Activated CD4-positive, alpha-beta T cell treated with anti-CD3 and anti-CD28 coated beads, Interleukin-2, amount 10 ng/mL, durations not matched to agents 7 days and 5 days (primary cell): ENCODE measurements around the gene VTI1A. TPM values are rescaled to one million over a fixed set of nuclear protein-coding genes. Genes with fewer than 3 reads are reported as not detected.
"Not testable (repeated sequence)": the region's sequence is repeated elsewhere in the genome, so short reads cannot be mapped to it uniquely, and the experiment has no call there.

ENCODE experiments used
- CTCF ChIA-PET: fragments of 350-600 bp; sonication (Branson Sonifier 250); formaldehyde crosslinking; loops from one replicate; lab custom pipeline; 2021; ENCODE audit warnings: antibody characterized with exemption; lab: Charles Lee
- POLR2A ChIA-PET: fragments of 350-600 bp; sonication (Branson Sonifier 250); formaldehyde crosslinking; loops from one replicate; lab custom pipeline; 2021; ENCODE audit warnings: antibody characterized with exemption; lab: Charles Lee
- DNase-seq: peaks from one replicate; pipeline ENCODE4 v3.0.0-alpha.2; 2020
- H3K27ac Mint-ChIP-seq: one replicate; pipeline ENCODE4 v1.8.0; 2021; ENCODE audit warnings: mild to moderate bottlenecking, moderate library complexity, mixed read lengths
- H3K27me3 Mint-ChIP-seq: one replicate; pipeline ENCODE4 v1.8.0; 2021; ENCODE audit warnings: mixed read lengths
- H3K36me3 Mint-ChIP-seq: one replicate; pipeline ENCODE4 v1.8.0; 2021; ENCODE audit warnings: low read depth, mixed read lengths
- H3K4me1 Mint-ChIP-seq: one replicate; pipeline ENCODE4 v1.8.0; 2021; ENCODE audit warnings: mixed read lengths
- H3K4me3 Mint-ChIP-seq: one replicate; pipeline ENCODE4 v1.8.0; 2021; ENCODE audit warnings: mild to moderate bottlenecking, moderate library complexity, mixed read lengths
- H3K9me3 Mint-ChIP-seq: one replicate; pipeline ENCODE4 v1.8.0; 2021; ENCODE audit warnings: mixed read lengths
- total RNA-seq, 2 experiments: library from RNA; stranded (reverse); gene quantifications; one replicate each; pipeline ENCODE4 v1.2.3, GENCODE V29; 2021

VTI1A gene
- total RNA-seq, 2 experiments from 2014 or later = 39.6 to 41.5 TPM

DNA sequence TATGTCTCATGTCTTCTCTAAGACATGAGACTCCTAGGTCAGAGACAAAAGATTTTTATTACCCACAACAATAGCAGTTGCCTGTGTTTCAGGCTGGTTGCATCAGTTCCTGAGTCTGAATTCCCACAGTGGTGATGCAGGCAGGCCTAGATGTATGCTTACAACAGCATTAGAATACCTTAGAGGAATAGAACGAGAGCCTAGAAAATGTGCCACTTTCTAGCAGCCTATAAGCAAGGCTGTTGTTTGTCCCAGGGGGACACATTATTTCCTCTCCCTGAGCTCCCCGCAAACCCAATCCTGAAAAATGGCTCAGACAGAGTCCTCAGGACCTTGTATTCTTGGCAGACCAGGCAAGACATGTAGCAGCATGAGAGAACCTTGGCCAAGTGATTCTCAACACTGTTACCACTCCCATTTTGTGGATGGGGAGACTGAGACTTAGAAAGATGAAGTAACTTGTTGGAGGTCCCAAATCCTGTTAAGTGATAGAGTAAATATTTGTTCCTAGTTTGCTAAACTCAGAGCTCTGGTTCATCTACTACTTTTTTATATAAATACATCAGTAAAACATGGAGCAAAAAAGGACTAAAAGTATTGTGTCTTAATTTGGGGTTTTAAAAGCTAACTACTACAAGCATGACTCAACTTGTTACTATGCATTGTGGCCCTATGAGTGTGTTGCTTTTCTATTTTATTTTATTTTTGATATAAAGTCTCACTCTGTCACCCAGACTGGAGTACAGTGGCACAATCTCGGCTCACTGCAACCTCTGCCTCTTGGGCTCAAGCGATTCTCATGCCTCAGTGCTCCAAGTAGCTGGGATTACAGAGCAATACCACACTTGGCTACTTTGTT is 14.2 kb downstream of the VTI1A start:
- ChIA-PET POLR2A (no interaction called here), CTCF (interaction anchor here (1.1 to 1.3 kb wide), 2 partner anchors 11 to 12 kb away, joined by 3 read pairs; no protein-coding TSS in a partner anchor)
- peaks cover 8% of the 10 kb centered on the region for H3K4me1 Mint-ChIP-seq
- no peaks in the 10 kb centered on the region for H3K27me3 Mint-ChIP-seq
- no peak overlapping the region for H3K4me3 Mint-ChIP-seq
- no peak for DNase-seq
- peaks cover 34% of the 10 kb centered on the region for H3K36me3 Mint-ChIP-seq
- peaks cover 2% of the 10 kb centered on the region for H3K9me3 Mint-ChIP-seq
- H3K27ac Mint-ChIP-seq = no peak overlapping the region

DNA sequence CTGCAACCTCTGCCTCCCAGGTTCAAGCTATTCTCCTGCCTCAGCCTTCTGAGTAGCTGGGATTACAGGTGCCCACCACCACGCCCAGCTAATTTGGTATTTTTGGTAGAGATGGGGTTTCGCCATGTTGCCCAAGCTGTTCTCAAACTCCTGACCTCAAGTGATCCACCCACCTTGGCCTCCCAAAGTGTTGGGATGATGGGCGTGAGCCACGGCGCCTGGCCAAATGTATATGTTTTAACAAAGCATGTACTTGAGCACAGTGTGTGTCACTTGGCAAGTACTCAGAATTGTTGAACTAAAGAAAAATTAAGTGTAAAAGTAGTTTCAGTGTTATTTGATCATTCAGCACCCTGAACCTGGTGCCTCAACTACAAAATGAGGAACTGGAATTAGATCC is 17.1 kb downstream of the VTI1A start:
- POLR2A ChIA-PET, H3K9me3 Mint-ChIP-seq, H3K27ac Mint-ChIP-seq, H3K4me3 Mint-ChIP-seq, H3K4me1 Mint-ChIP-seq, H3K27me3 Mint-ChIP-seq, DNase-seq: not testable (repeated sequence)
- CTCF ChIA-PET = interaction anchor here (1.3 to 2.2 kb wide), 2 partner anchors 22 to 52 kb away, joined by 3 to 4 read pairs; no protein-coding TSS in a partner anchor
- peaks cover 39% of the 10 kb centered on the region for H3K36me3 Mint-ChIP-seq

DNA sequence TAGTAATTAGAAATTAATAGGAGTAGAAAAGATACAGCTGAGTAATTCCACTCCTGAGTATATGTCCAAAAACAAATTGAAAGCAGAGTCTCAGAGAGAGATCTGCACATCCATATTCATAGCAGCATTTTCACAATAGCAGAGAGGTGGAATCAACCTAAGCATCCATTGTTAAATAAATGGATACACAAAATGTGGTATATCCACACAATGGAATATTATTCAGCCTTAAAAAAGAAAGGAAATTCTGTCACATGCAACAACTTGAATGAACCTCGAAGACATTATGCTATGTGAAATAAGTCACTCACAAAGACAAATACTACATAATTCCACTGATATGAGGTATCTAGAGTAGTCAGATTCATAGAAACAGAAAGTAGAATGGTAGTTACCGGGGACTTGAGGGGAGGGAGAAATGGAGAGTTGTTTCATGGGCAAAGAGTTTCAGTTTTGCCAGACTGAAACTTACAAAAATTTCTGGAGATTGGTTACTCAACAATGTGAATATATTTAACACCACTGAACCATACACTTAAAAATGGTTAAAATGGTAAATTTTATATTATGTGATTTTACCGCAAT is 18.4 kb downstream of the VTI1A start:
- Mint-ChIP-seq H3K9me3 (peaks cover 2% of the 10 kb centered on the region), H3K27me3 (no peaks in the 10 kb centered on the region), H3K4me1 (peaks cover 8% of the 10 kb centered on the region), H3K36me3 (peaks cover 39% of the 10 kb centered on the region), H3K27ac (no peak overlapping the region), H3K4me3 (no peak overlapping the region)
- POLR2A ChIA-PET = no interaction called here
- no peak for DNase-seq
- CTCF ChIA-PET = no interaction called here

DNA sequence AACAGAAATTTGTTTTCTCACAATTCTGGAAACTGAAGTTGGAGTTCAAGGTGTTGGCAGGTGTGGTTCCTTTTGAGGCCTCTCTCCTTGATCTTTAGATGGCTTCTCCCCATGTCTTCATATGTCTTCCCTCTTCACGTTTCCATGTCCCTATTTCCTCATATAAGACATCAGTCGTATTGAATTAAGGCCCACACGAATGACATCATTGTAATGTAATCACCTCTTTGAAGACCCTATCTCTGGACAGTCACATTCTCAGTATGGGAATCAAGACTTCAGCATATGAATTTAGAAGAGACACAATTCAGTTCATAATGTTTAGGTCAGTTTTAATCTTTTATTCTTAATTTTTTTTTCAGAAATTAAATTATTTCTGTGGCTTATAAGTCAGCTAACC is 19.8 kb downstream of the VTI1A start:
- ChIA-PET CTCF (interaction anchor here (1.2 kb wide), 1 partner anchor 20 kb away, joined by 3 read pairs; the partner anchor contains the start of genes VTI1A and ZDHHC6), POLR2A (no interaction called here)
- no peak overlapping the region for H3K4me3 Mint-ChIP-seq
- DNase-seq = no peak
- H3K27me3 Mint-ChIP-seq = no peaks in the 10 kb centered on the region
- peaks cover 5% of the 10 kb centered on the region for H3K4me1 Mint-ChIP-seq
- peaks cover 32% of the 10 kb centered on the region for H3K36me3 Mint-ChIP-seq
- H3K27ac Mint-ChIP-seq = no peak overlapping the region
- peaks cover 2% of the 10 kb centered on the region for H3K9me3 Mint-ChIP-seq

DNA sequence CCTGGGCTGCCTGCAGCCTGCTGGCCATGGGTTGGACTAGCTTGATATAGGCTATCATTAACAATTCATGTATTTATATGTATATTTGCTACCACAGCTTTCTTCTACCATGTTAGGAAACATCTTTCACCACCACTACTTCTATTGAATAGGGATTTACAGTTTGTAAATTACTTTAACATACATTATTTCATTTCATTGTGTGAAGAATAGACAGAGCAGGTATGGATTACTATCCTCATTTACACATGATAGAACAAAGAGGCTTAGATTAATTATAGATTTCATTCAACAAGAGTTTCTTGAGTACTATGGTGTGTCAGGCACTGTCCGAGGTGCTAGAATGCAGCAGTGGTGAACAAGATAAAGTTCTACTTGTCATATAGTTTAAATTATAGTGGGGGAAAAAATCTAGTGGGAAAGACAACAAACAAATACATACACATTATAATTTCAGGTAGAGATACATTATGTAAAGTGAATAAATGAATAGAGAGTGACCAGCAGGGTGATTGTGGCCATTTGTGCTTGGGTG is 20.6 kb downstream of the VTI1A start:
- Mint-ChIP-seq H3K9me3 (peaks cover 2% of the 10 kb centered on the region), H3K36me3 (peaks cover 28% of the 10 kb centered on the region), H3K4me3 (no peak overlapping the region), H3K27ac (no peak overlapping the region), H3K27me3 (no peaks in the 10 kb centered on the region), H3K4me1 (peaks cover 8% of the 10 kb centered on the region)
- ChIA-PET CTCF (no interaction called here), POLR2A (no interaction called here)
- DNase-seq = no peak

DNA sequence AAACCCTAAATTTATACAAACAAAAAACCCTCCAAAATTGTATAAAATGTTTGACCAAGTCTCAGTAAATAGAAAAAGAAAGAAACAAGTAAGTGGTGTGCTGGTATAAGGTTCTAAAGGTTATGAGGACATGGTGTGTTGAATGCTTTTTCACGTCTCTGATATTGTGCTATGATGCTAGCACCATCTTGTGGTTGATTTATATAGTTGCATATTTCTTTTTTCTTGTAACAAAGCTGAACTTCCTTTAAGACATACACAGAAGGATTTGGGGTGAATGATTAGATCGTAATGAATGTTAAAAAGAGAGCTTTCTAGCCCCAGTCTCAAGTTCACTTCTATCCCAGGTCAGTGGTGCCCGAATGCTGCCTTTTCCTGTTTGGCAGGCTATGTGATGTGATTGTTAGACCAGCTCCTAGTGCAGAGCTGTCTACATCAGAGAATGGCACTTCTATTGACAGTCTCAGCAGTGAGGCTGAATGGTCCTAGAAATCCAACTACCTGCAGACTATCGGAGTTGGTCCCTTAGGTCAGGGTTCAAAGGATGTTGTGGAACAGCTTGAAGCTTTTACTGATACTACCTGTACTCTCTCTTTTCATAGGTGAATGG is 25.0 kb downstream of the VTI1A start:
- no peak overlapping the region for H3K27ac Mint-ChIP-seq
- H3K4me1 Mint-ChIP-seq = peaks cover 5% of the 10 kb centered on the region
- no peak overlapping the region for H3K4me3 Mint-ChIP-seq
- POLR2A ChIA-PET = interaction anchor here (0.6 kb wide), 1 partner anchor 64 kb away, joined by 3 read pairs; no protein-coding TSS in a partner anchor
- H3K27me3 Mint-ChIP-seq = no peaks in the 10 kb centered on the region
- H3K36me3 Mint-ChIP-seq = peaks cover 2% of the 10 kb centered on the region
- no peak for DNase-seq
- no peaks in the 10 kb centered on the region for H3K9me3 Mint-ChIP-seq
- CTCF ChIA-PET = interaction anchor here (0.6 to 1.6 kb wide), 9 partner anchors 11 to 1197 kb away, joined by 3 to 8 read pairs (median 3); partner anchors contain the start of gene ACSL5

DNA sequence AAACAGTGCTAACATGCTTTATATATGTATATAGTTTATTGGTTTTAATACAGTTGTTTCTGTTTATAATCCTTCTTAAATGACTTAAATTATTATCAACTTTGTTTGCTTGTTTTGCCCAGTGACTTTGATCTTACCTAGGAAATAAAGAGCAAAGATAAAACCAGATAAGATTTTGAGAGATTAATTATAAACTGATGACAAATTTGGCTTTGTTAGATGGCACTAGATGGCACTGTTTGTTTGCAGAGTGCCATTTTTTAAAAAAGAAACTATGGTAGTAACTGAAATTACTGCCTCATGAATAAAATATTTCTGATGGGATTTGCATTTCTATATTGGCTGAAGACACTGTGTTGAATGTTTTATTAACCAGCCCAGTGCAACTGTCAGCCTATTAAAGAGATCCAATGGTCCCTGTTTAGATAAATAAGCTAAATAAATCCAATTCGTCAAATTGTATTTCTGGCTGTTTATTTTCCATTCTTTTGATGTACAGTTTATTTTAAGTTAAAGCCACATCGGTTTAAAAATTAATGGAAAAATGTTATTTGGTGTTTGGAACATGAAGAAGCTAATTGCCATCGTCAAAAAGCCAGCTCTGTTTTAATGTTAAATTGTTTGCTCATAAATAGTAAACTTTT is 28.7 kb downstream of the VTI1A start:
- CTCF ChIA-PET = interaction anchor here (0.9 to 1.0 kb wide), 2 partner anchors 9 to 20 kb away, joined by 3 read pairs; no protein-coding TSS in a partner anchor
- Mint-ChIP-seq H3K27me3 (no peaks in the 10 kb centered on the region), H3K27ac (no peak overlapping the region), H3K36me3 (no peaks in the 10 kb centered on the region), H3K4me3 (no peak overlapping the region), H3K4me1 (peaks cover 5% of the 10 kb centered on the region), H3K9me3 (no peaks in the 10 kb centered on the region)
- no peak for DNase-seq
- POLR2A ChIA-PET = no interaction called here

DNA sequence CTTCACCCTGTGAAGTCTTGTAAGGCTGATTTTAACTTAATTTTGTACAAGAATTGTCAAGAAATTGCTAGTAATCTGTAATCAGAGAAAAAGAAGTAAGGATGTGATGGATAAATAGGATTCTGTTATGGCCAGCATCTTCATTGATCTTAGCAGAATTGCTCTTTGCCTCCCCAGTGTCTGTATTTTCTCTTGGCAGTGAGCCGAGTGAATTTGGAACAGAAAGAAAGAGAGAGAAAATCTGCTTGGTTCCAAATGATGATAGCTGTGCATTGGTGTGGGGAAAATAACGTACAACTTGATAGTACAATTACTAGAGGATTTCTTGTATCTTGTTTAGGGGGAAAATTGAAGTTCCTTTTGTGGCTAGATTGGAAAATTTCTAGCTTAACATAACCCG is 34.6 kb downstream of the VTI1A start:
- no peaks in the 10 kb centered on the region for H3K9me3 Mint-ChIP-seq
- no peak overlapping the region for H3K27ac Mint-ChIP-seq
- DNase-seq = no peak
- no peak overlapping the region for H3K4me3 Mint-ChIP-seq
- no peaks in the 10 kb centered on the region for H3K27me3 Mint-ChIP-seq
- ChIA-PET POLR2A (no interaction called here), CTCF (interaction anchor here (1.4 kb wide), 1 partner anchor 16 kb away, joined by 4 read pairs; no protein-coding TSS in a partner anchor)
- H3K4me1 Mint-ChIP-seq = no peaks in the 10 kb centered on the region
- H3K36me3 Mint-ChIP-seq = no peaks in the 10 kb centered on the region

DNA sequence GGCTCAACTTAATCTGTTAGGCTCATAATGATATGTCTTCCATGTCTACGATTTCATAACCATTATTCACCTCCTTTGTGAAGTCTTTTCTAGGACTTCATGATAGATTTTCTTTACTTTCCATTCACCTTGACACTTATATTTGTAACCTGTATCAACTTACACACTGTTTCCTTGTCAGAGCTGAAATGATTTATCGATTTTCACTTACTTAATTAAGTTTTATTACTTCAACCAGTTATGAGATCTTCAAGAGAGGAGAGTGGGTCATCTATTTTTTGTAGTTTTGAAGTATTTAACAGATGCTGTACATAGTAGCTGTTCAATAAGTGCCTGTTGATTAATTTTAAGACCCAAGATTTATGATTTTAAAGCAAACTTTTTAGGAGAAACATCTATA is 37.4 kb downstream of the VTI1A start:
- POLR2A ChIA-PET = no interaction called here
- Mint-ChIP-seq H3K27ac (no peak overlapping the region), H3K9me3 (no peaks in the 10 kb centered on the region), H3K4me1 (no peaks in the 10 kb centered on the region), H3K27me3 (no peaks in the 10 kb centered on the region), H3K4me3 (no peak overlapping the region), H3K36me3 (no peaks in the 10 kb centered on the region)
- CTCF ChIA-PET = interaction anchor here (0.7 to 1.9 kb wide), 2 partner anchors 9 to 13 kb away, joined by 3 to 8 read pairs; no protein-coding TSS in a partner anchor
- no peak for DNase-seq

DNA sequence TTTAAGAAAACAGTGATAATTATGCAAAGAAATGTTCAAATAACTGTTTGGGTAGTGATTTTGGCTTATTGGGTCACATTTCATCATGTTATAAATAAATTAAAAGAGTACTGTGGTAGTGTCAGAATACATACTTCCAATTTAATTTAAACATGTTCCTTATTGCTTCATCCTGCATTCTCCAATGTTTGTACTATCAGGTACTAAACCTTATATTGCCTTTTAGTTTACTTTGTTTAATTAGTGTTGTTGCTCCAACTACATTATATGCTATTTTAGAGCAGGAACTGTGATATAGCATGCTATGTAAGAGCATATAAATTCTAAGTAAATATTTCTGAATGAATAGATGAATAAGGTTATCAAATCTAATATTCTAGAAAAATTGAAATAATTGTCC is 40.9 kb downstream of the VTI1A start:
- Mint-ChIP-seq H3K4me1 (peaks cover 2% of the 10 kb centered on the region), H3K4me3 (no peak overlapping the region), H3K9me3 (no peaks in the 10 kb centered on the region), H3K27me3 (no peaks in the 10 kb centered on the region), H3K27ac (no peak overlapping the region), H3K36me3 (no peaks in the 10 kb centered on the region)
- DNase-seq = no peak
- ChIA-PET CTCF (interaction anchor here (1.1 kb wide), 1 partner anchor 13 kb away, joined by 3 read pairs; no protein-coding TSS in a partner anchor), POLR2A (no interaction called here)

DNA sequence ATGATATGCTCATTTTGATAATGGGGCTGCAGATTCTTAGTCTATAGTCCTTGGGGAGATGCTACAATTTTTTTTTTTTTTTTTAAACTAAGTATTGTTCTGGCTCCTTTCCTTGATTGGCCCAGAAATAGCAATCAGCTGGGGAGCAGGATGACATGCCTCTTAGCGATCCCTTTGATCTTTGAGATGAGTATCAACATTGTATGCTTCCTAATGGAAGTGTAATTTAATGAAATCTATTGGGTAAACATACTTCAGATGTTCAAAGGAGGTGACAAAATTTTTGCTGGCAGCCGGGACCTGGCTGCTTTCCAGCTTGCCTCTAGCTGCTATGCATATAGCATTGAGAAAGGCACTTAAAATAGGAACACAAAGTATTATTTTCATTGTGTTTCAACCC is 43.5 kb downstream of the VTI1A start:
- Mint-ChIP-seq H3K4me3 (no peak overlapping the region), H3K27me3 (no peaks in the 10 kb centered on the region), H3K4me1 (peaks cover 2% of the 10 kb centered on the region), H3K27ac (no peak overlapping the region), H3K9me3 (no peaks in the 10 kb centered on the region), H3K36me3 (no peaks in the 10 kb centered on the region)
- CTCF ChIA-PET = interaction anchor here (0.6 kb wide), 1 partner anchor 159 kb away, joined by 3 read pairs; no protein-coding TSS in a partner anchor
- POLR2A ChIA-PET = no interaction called here
- no peak for DNase-seq

DNA sequence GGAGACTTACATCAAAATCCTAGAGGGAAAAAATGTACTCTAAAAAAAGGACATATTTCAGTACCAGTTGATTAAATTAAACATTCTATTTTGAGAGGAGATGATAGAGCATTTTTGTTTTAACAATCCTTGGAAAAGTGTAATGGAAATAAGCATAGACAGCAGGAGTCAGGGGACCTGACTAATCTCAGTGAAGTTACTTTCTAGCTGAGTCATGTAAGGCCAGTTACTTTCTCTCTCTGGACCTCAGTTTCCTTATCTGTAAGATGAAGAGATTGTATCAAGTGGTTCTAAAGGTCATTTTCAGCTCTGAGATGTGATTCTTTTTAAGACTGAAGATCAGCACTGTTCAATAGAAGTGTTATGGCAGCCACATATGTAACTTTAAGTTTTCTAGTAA is 44.1 kb downstream of the VTI1A start:
- ChIA-PET CTCF (interaction anchor here (1.0 to 1.2 kb wide), 3 partner anchors 10 to 39 kb away, joined by 3 to 4 read pairs (median 3); no protein-coding TSS in a partner anchor), POLR2A (no interaction called here)
- H3K36me3 Mint-ChIP-seq = no peaks in the 10 kb centered on the region
- no peaks in the 10 kb centered on the region for H3K27me3 Mint-ChIP-seq
- no peak overlapping the region for H3K4me3 Mint-ChIP-seq
- peaks cover 2% of the 10 kb centered on the region for H3K4me1 Mint-ChIP-seq
- H3K27ac Mint-ChIP-seq = no peak overlapping the region
- no peak for DNase-seq
- H3K9me3 Mint-ChIP-seq = no peaks in the 10 kb centered on the region
